OCI-LY1 (cell line): Measurements from ENCODE around the gene PC.

Source experiments
- H2AFZ ChIP-seq: fragments of 200-600 bp; sonication (generic), shearing (Covaris generic); 2 replicates; pipeline ENCODE4 v1.6.0; 2014; ENCODE audit warnings: antibody characterized with exemption, mild to moderate bottlenecking, low read length
- H3F3A ChIP-seq: fragments of 200-600 bp; sonication (generic), shearing (Covaris generic); 2 replicates; pipeline ENCODE4 v1.6.0; 2014; ENCODE audit warnings: mild to moderate bottlenecking, antibody characterized with exemption, low read length, moderate library complexity; ENCODE audit not compliant: insufficient read depth
- H3K27ac ChIP-seq: fragments of 200-600 bp; sonication (generic); 2 replicates; pipeline ENCODE4 v1.5.1; 2014; ENCODE audit warnings: low read length, mixed run types, mild to moderate bottlenecking, low read depth; ENCODE audit not compliant: poor library complexity, severe bottlenecking
- H3K27me3 ChIP-seq: fragments of 200-600 bp; sonication (generic); 2 replicates; pipeline ENCODE4 v1.6.0; 2014; ENCODE audit warnings: antibody characterized with exemption, mild to moderate bottlenecking, low read length, moderate library complexity; ENCODE audit not compliant: insufficient read depth
- H3K36me3 ChIP-seq: fragments of 200-600 bp; sonication (generic); 2 replicates; pipeline ENCODE4 v1.6.1; 2014; ENCODE audit warnings: mild to moderate bottlenecking, antibody characterized with exemption, low read length, moderate library complexity, mixed read lengths; ENCODE audit not compliant: insufficient read depth
- H3K4me1 ChIP-seq: fragments of 200-600 bp; sonication (generic); 2 replicates; pipeline ENCODE4 v1.5.1; 2014; ENCODE audit warnings: mild to moderate bottlenecking, low read length, moderate library complexity; ENCODE audit not compliant: insufficient read depth, severe bottlenecking
- H3K4me2 ChIP-seq: fragments of 200-600 bp; sonication (generic), shearing (Covaris generic); 2 replicates; pipeline ENCODE4 v1.6.1; 2014; ENCODE audit warnings: low read length
- H3K4me3 ChIP-seq: fragments of 200-600 bp; sonication (generic); 2 replicates; pipeline ENCODE4 v1.5.1; 2014; ENCODE audit warnings: low read length, low read depth, mild to moderate bottlenecking, mixed read lengths; ENCODE audit not compliant: poor library complexity, severe bottlenecking
- H3K79me2 ChIP-seq: fragments of 200-600 bp; shearing (Covaris generic); 2 replicates; pipeline ENCODE4 v1.6.1; 2016; ENCODE audit warnings: mixed run types, low read length, mixed read lengths; ENCODE audit not compliant: insufficient read depth
- H3K9ac ChIP-seq: fragments of 200-600 bp; sonication (generic), shearing (Covaris generic); 2 replicates; pipeline ENCODE4 v1.6.1; 2014; ENCODE audit warnings: mild to moderate bottlenecking, low read length, mixed read lengths
- H3K9me2 ChIP-seq: fragments of 200-600 bp; sonication (generic), shearing (Covaris generic); 2 replicates; pipeline ENCODE4 v1.6.1; 2014; ENCODE audit warnings: low read depth, mild to moderate bottlenecking, low read length, mixed read lengths
- H3K9me3 ChIP-seq: fragments of 200-600 bp; shearing (Covaris generic); 2 replicates; pipeline ENCODE4 v1.6.1; 2014; ENCODE audit warnings: low read length, mixed read lengths
- H4K20me1 ChIP-seq: fragments of 200-600 bp; sonication (generic), shearing (Covaris generic); 2 replicates; pipeline ENCODE4 v1.6.0; 2016; ENCODE audit warnings: mild to moderate bottlenecking, low read length; ENCODE audit not compliant: insufficient read depth
- CTCF ChIP-seq: fragments of 200-600 bp; sonication (generic), shearing (Covaris generic); IDR thresholded peaks from 2 replicates; pipeline ENCODE4 v1.5.1; 2017; ENCODE audit warnings: mild to moderate bottlenecking, antibody characterized with exemption, low read length, moderate library complexity, mixed read lengths
- EZH2 ChIP-seq: fragments of 200-600 bp; sonication (generic), shearing (Covaris generic); IDR thresholded peaks from 2 replicates; pipeline ENCODE4 v1.8.0; 2017; ENCODE audit warnings: borderline replicate concordance, mixed run types, mild to moderate bottlenecking, antibody characterized with exemption, low read length, moderate library complexity, mixed read lengths

Gene PC

GRCh38 chr11:66852466-66853241 is 105.5 kb downstream of the PC start:
- Histone ChIP-seq H3K9ac (no peak overlapping the region), H4K20me1 (no peaks in the 10 kb centered on the region), H3K27me3 (0 out of 2 replicates have a peak, but pooled peaks cover 3% of the 10 kb centered on the region), H3K9me3 (no peaks in the 10 kb centered on the region), H3K4me2 (peak overlapping the region; percentile 4; the same call in 1 of the 2 replicates), H3K79me2 (no peaks in the 10 kb centered on the region), H3K4me1 (peaks cover 20% of the 10 kb centered on the region), H3K36me3 (peaks cover 10% of the 10 kb centered on the region; the same call in 1 of the 2 replicates), H3K27ac (no peak overlapping the region), H3F3A (no peaks in the 10 kb centered on the region), H3K4me3 (no peak overlapping the region), H3K9me2 (no peaks in the 10 kb centered on the region), H2AFZ (no peak overlapping the region)
- TF ChIP-seq EZH2, result no peak
- no peak; the same call in 1 of the 2 replicates for TF ChIP-seq CTCF

- H3K36me3 ChIP-seq, result peaks cover 11% of the 10 kb centered on the region; the same call in 1 of the 2 replicates
These were observed 106.3 kb downstream of the PC start for GRCh38 chr11:66851698-66852465.

GRCh38 chr11:66851239-66851596 is 107.0 kb downstream of the PC start:
- H3K27me3 ChIP-seq, result no peaks in the 10 kb centered on the region
- no peak overlapping the region for H3K4me3 ChIP-seq
- no peaks in the 10 kb centered on the region for H3K9me3 ChIP-seq
- peaks cover 20% of the 10 kb centered on the region for H3K4me1 ChIP-seq
- H3K36me3 ChIP-seq, result peaks cover 16% of the 10 kb centered on the region; the same call in 1 of the 2 replicates
- H3F3A ChIP-seq, result no peaks in the 10 kb centered on the region
- H3K27ac ChIP-seq, result no peak overlapping the region
- no peak overlapping the region for H3K9ac ChIP-seq
- H3K4me2 ChIP-seq, result no peak overlapping the region
- no peak for TF ChIP-seq CTCF
- TF ChIP-seq EZH2, result no peak
- H2AFZ ChIP-seq, result no peak overlapping the region
- H3K9me2 ChIP-seq, result no peaks in the 10 kb centered on the region
- H3K79me2 ChIP-seq, result no peaks in the 10 kb centered on the region
- no peaks in the 10 kb centered on the region for H4K20me1 ChIP-seq

More at GRCh38 chr11:66851698-66852465, 106.3 kb downstream of the PC start:
- Histone ChIP-seq H3K9me3 (no peaks in the 10 kb centered on the region), H2AFZ (no peak overlapping the region), H3K79me2 (no peaks in the 10 kb centered on the region), H3K4me2 (peak overlapping the region; percentile 4; the same call in 1 of the 2 replicates), H3F3A (no peaks in the 10 kb centered on the region), H3K4me1 (peaks cover 20% of the 10 kb centered on the region), H3K27ac (no peak overlapping the region), H3K4me3 (no peak overlapping the region), H3K27me3 (no peaks in the 10 kb centered on the region), H3K9me2 (no peaks in the 10 kb centered on the region), H3K9ac (no peak overlapping the region; the same call in 1 of the 2 replicates), H4K20me1 (no peaks in the 10 kb centered on the region)
- TF ChIP-seq EZH2 (no peak), CTCF (peak; percentile 94)
